ENCODE data around the gene TTLL1. TPM values are rescaled to one million over a fixed set of nuclear protein-coding genes. Genes with fewer than 3 reads are reported as not detected.
A peak's percentile ranks its signal among the peaks of the same experiment; 100 is the strongest.

The TTLL1 gene
- total and polyA plus RNA-seq, 9 of the 15 experiments (the other 6 are each of a cell fraction or from before 2014, with no cell fraction given), result 0.06 to 0.85 (median 0.17) TPM

GRCh38 chr22:43100225-43100624 lies 11.0 kb upstream of the TTLL1 start (continued):
- TF ChIP-seq ZNF592 (IDR thresholded peaks at IDR 0.05), result no peak
- TF ChIP-seq GABPB1 (CRISPR knock-in tag; IDR thresholded peaks at IDR 0.05), result no peak
- no peak for TF ChIP-seq SMAD4 (CRISPR knock-in tag; conservative IDR thresholded peaks at IDR 0.05)
- TF ChIP-seq, protein P1, sequence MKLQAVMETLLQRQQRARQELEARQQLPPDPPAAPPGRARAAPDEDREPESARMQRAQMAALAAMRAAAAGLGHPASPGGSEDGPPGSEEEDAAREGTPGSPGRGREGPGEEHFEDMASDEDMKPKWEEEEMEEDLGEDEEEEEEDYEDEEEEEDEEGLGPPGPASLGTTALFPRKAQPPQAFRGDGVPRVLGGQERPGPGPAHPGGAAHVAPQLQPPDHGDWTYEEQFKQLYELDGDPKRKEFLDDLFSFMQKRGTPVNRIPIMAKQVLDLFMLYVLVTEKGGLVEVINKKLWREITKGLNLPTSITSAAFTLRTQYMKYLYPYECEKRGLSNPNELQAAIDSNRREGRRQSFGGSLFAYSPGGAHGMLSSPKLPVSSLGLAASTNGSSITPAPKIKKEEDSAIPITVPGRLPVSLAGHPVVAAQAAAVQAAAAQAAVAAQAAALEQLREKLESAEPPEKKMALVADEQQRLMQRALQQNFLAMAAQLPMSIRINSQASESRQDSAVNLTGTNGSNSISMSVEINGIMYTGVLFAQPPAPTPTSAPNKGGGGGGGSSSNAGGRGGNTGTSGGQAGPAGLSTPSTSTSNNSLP (IDR thresholded peaks at IDR 0.05; ENCODE audit: borderline replicate concordance, low read depth, low read length), result no peak
- TF ChIP-seq ILF3 (IDR thresholded peaks at IDR 0.05; ENCODE audit: borderline replicate concordance), result no peak
- TF ChIP-seq NR2C1 (IDR thresholded peaks at IDR 0.05), result no peak
- TF ChIP-seq NR2C1 (tag; IDR thresholded peaks at IDR 0.05), result 0 out of 2 replicates have a peak, but pooled peaks have one; percentile 18
- TF ChIP-seq, protein P2, sequence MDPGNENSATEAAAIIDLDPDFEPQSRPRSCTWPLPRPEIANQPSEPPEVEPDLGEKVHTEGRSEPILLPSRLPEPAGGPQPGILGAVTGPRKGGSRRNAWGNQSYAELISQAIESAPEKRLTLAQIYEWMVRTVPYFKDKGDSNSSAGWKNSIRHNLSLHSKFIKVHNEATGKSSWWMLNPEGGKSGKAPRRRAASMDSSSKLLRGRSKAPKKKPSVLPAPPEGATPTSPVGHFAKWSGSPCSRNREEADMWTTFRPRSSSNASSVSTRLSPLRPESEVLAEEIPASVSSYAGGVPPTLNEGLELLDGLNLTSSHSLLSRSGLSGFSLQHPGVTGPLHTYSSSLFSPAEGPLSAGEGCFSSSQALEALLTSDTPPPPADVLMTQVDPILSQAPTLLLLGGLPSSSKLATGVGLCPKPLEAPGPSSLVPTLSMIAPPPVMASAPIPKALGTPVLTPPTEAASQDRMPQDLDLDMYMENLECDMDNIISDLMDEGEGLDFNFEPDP (CRISPR knock-in tag; IDR thresholded peaks at IDR 0.05), result no peak
- TF ChIP-seq HNRNPL (IDR thresholded peaks at IDR 0.05; ENCODE audit: low read depth, low read length), result no peak
- no peak for TF ChIP-seq IRF2 (CRISPR knock-in tag; IDR thresholded peaks at IDR 0.05)
- TF ChIP-seq FOXJ2 (tag; IDR thresholded peaks at IDR 0.05), result no peak
- TF ChIP-seq MXD1 (CRISPR knock-in tag; IDR thresholded peaks at IDR 0.05; ENCODE audit: borderline replicate concordance, poor library complexity, severe bottlenecking), result no peak
- TF ChIP-seq RERE (CRISPR knock-in tag; IDR thresholded peaks at IDR 0.05; ENCODE audit: borderline replicate concordance), result no peak

All from K562 (cell line).